HG03442 (cell line): ENCODE data around the gene STK39.

Experiments
- ATAC-seq: cut with Tn5 transposase; IDR thresholded peaks from one replicate; pipeline ENCODE4 v1.9.1; 2021; ENCODE audit warnings: mild to moderate bottlenecking, moderate library complexity; ENCODE audit not compliant: unreplicated experiment

STK39 gene

DNA sequence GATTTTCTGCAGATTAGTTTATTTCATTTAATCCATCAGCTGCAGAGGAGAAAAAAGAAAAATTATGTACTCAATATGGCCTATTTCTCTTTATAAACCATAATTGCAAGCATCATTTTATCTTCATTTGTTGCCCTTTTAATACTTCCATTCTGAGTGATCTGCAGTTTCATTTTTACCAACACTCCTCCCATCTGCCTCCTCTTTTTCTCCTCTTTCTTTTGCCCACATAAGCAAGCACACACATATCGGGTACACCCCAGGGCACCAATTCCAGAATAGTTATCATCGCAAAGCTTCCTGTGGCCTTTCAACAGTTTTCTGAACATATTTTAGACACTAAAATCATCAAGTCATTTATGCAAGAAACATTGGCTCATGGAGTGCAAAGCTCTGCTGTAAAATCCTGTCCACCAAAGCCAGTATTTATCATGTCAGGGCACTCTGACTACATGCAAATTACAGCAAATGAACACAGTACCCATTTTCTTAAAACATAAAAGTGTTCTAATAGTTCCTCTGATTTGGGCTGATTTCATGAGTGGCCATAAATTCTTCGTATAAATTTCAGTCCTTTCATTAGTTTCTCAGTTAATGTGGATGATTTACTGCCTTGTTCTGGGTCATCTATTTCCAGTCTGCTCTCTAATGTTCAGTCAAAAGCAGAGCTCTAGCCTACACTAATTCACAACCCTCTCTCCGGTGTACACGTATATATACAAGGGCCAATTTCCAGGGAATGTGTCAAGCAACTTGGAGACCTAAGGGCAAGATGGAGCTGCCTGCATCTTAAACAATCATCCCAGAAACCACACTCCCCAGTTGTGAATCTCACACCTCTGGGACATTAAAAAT is 281.3 kb downstream of the STK39 start:
- no peak for ATAC-seq

DNA sequence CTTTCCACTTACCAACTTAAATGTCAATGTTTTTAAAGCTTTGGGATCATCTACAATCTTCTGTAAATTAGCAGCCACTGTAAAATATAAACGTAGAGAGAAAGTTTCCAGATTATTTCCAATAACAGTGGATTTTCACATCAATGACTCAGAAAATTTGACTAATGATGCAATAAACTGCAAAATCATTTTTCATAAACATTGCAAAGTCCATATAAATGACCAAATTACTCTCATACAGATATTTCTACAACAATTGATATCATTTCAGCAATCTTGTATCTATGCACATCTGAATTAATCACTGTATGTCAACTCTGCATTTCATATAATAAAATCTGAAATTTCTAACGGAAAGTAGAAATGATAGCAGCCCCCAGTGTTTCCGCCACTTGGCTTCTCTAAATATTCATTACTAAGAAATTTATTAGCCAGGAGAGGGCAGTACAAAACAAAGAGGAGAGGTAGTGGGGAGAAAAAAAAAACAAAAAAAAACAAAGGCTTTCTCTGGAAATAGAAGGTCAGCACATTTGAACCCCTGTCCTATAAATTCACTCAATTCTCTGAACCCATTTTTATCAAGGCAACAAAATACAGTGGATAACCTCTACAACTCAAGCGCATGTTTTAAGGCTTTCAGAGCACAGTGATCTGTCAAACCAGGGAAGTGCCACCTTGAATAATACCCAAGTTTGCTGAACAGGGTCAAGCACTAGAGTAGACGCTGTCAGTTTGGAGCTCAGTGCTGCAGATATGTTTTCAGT is 282.6 kb downstream of the STK39 start:
- no peak for ATAC-seq

DNA sequence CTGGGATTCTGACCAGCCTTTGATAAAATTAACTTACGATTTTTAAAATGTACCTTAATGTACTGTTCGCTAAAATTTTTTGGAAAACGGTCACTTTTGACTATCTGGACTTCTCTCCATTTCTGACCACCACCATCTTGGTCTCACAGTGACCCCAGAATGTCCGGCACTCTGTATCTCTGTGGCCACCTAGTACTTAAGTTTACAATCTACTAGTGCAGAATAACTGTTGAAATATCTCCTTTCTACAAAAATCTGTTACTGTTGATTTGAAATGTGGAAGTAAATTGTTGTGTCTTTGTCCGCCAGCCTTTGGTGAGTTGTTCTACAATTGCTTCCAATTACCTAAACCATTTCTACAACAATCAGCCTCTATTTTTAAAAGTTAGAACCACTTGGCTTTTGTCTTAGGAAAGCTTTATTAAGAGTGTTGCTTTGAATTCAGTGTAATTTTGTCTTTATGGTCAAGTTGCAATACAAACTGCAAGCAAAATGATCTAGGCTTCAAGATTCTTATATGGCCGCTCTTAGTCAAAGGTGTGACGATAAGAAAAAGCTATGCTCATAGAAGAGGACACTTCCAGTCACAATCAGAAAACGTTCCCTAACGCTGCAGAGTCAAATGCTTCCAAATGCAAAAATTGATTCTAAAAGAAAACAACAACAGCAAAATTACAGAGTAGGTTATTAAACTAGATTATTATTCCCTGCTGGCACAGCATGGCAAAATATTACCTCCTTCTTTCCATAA is 283.3 kb downstream of the STK39 start:
- no peak for ATAC-seq

DNA sequence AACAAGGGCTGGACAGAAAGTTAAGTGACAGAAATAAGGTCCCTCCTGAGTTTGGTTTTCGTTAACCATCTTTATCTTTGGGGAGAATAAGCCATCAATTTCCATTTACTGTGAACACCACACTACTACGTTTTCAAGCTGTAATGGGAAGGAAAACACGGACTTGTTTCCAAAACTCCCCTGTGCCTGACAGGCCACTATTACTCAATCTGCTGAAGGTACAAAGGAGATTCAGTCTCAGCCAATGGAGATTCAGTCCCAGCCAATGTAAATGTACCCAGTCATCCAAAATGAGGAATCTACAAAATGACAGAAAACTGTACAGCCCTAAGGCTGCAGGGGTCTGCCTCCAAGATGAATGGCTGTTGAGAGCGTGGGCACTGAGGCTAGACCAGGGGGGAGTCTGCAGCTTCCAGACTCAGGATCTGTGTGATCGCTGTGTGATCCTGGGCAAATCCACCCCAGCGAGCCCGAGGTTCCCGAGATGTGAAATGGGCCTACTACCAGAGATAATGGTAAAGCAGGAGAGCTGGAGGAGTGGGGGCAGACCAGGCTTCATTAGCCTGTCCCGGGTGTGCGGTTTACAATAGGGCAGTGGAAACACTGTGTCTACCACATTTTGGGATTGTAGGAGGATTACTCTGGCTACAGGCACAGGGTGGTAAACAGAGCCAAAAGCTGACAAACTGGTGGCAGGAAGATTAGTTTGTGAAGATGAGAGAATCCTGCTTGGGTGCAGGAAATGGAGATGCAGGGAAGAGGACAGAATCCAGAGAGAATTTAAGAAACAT is 284.8 kb downstream of the STK39 start:
- ATAC-seq, result no peak

DNA sequence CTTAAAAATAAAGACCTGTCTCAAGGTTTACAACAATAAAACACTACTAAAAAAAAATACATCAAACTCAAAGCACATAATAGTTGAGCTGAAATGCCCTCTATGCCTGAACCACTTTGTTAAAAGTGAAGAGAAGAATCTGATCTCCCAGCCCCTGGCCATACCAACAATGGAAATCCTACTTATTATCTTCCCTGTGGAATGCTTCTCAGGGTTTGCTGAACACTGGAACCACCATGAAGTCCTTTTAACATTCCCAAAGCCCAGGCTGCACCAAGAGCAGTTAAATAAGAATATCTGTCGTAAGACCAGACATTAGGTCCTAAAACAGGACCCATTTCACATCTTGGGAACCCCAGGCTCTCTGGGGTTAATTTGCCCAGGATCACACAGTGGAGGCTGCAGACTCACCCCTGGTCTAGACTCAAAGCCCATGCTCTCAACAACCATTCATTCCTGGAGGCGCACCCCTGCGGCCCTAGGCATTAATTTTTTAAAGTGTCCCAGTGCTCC is 285.8 kb downstream of the STK39 start:
- no peak for ATAC-seq

DNA sequence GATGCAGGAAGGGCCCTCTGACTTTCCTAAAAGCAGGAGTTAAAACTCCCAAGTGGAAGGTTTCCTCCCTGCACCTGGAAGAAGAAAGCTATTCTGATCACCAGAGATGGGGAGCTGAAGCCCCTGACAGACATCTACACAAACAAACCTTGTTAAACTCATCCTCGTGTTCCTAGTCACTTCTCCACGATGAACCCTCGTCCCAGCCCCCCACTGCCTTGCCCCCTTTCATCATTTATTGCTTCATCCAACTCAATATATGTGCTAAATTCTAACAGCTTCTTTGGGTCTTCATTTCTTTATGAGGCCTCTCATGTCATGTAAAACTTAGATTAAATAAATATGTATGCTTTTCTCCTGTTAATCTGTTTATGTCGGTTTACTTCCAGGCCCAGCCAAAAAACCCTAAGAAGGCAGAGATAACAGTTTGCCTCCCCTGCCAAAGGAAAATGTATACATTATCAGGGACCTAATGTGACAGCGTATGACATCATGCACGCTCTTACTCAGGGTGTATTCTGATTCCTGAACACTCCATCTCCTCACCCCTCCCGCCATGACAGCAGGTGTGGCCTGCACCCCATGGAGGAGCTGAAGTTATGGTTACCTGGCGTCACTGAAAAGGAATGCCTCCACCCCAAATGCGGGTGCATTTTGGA is 287.2 kb downstream of the STK39 start:
- no peak for ATAC-seq

DNA sequence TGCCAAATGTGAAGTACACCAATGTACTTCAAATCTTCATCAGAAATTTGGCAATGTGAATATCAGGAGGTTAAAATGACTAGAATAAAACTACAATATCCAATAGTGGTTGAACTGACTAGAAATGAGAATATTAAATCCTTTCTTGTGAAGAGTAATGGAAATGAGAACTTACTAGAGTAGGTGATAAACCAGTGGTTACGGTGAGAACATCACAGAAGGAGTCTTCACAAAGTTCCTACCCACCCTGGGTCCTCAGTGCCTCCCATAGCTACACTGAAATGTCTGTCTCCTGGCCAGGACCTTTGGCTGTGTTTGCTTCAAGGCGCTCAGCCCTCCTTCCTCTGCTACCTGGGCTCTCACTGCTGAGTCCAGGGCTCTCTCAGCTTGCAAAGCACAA is 289.7 kb downstream of the STK39 start:
- no peak for ATAC-seq

DNA sequence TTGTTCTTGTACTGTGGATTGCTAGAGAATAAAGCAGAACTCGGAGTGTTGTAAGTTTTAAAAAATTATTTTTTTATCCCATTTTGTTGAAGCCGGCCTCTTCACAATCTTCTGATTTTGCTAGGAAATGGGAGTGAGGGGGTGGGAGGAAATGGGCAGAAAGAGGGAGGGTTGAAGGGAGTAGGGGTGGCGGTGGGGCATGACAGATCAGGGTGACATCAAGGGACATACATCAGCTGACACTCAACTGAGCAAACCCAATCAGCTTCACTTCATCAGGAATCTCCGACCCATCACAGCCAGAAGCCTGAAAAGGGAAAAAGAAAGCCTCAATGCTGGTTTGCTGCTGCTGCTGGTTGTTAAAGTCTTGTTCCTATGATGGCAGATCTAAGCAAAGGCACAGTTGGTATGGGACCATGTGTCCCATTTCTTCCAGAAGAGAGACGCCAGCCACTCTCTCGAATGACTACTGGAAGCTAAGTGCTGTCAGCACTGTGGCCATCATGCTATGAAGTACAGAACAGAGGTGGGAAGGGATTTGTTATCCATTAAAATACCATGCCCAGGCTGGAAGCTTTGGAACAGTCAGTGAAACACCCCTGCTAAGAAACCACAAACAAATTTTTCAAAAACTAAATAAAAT is 292.0 kb downstream of the STK39 start:
- no peak for ATAC-seq

DNA sequence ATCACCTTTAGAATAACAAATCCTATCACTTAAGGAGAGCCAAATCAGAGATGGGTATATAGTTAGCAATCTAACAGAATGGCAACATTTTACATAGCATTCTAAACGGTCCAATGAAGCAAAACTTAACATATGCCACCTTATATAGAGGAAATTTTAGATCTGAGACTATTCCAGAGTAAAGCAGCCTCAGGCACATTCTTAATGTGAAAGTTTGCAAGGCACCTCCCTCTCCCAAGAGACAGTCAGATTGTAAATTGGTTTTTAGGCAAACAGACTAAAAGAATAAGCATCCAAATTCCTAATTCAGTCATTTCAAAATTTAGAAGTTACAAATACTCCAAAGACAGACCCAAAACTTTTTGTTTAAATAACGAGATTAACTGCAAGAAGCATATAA is 292.9 kb downstream of the STK39 start:
- ATAC-seq, result no peak

DNA sequence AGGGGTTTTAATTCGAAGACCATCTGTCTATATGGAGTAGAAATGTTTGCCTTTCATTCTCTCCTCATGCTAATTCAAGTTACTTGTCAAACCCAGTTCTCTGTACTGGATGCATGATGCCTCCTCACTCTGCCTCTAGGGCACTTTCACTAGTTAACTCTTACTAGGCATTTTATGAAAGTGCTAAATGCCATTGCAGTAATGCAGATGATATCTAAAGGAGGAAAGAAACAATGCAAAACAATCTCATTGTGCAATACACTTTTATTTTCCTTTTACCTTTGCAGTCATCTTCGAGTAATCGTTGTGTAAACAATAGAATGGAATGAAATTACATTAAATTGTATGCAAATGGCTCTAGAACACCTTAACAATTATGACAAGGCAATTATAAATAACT is 293.6 kb downstream of the STK39 start:
- ATAC-seq, result no peak

DNA sequence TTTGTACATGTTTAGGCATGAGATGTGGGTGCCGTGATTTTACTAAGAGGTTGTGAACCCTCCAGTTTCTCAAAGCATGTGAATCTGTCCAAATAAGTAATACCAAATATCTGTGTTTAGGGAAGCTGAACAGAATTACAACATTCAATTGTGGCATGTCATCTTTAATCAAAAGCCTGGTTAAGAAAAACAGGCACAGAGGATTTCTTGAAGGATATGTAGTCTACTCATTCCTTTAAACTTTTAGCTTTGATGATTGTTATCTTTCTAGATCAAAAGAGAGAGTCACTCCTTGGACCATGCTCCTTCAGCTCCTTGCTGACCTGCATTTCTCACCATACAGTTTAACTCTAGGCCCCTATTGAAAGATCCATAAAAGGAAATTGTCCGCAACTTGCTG is 296.8 kb downstream of the STK39 start:
- no peak for ATAC-seq

DNA sequence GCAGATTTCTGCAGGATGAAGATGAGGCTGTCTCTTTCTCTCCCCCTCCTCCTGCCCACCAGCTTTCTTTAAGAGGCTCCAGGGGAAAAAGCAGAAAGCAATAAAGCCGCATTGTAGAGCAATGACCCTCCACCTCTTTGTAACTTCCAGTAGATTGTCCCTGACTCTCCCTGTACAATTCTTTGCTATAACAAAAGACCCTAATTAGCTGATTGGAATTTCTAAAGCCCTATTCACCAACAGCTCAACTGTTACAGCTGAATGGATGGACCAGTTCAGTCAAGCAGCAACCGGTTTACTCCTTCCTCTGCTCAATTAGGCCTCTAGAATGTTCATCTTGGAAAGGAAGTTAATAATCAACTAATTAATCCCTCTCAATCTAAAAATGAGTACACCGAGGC is 301.0 kb downstream of the STK39 start:
- ATAC-seq, result no peak

DNA sequence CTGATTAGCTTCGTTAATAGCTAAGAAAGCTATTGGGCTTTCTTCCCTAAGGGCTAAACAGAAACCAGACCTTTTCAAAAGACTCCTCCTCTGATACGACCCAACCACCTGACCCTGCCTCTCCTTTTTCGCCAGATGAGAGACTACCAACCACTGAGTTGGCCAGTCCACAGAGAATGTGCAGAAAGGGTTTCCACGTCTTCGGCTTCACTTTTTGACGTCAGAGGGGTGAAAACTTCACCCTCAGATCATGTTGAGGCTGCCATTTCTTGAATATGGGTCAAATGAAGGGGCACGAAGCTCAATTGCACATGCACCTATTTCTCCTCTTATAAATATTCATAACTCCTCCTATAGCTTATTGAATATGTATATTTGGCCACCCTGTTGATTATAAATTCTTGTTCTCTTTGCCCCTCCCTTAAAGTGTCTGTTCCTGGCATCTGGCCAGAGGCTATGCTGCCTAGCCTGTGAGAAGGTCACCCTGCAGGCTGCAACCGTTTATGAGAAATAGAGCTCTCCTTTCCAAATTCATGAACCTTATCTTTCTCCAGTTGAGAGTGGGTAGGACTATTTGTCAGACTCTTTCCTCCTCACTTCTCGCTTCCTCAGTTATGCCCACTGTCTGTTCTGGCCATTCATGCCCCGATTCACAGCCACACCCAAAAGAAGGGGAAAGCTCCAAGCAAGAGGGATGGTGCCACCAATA is 301.6 kb downstream of the STK39 start:
- no peak for ATAC-seq

DNA sequence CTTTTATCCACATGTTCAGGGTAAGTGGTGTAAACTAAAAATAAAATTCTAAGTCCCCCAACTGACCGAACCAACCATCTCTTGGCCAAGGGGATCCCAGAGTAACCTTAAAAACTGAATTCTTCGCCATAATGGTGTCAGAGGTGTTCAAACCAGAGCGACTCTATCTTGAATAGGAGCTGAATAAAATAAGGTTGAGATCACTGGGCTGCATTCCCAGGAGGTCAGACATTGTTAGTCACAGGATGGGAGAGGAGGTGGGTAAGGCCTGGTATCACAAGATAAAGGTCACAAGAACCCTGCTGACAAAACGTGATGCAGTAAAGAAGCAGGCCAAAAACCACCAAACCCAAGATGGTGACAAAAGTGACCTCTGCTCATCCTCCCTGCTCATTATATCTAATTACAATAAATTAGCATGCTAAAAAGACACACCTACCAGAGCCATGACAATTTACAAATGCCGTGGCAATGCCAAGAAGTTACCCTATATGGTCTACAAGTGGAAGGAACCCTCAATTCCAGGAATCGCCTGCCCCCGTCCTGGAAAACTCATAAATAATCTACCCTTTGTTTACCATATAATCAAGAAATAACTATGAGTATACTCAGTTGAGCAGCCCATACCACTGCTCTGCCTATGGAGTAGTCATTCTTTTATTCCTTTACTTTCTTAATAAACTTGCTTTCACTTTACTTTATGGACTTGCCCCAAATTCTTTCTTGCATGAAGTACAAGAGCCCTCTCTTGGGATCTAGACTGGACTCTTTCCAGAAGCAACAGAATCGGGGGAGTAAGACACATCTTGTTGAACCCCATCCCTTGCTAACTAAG is 302.4 kb downstream of the STK39 start:
- ATAC-seq, result no peak

DNA sequence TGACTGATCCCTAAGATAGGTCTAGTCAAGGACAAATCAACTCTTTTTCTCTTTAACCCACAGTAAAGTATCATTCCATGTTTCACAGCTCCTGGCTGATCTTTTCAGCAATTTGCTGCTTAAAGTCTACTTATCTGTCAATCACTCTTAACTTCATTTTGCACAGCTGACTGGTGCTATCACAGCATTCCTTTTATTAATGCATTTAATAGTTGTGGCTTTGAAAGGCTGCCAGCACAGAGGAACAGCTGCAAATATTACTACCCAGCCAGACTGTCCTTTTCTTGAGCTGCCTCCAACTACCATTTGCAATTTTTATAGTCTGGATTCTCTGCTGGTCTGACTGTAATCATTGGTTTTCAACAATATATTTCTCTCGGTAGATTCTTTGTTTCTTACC is 303.5 kb downstream of the STK39 start:
- ATAC-seq, result no peak

DNA sequence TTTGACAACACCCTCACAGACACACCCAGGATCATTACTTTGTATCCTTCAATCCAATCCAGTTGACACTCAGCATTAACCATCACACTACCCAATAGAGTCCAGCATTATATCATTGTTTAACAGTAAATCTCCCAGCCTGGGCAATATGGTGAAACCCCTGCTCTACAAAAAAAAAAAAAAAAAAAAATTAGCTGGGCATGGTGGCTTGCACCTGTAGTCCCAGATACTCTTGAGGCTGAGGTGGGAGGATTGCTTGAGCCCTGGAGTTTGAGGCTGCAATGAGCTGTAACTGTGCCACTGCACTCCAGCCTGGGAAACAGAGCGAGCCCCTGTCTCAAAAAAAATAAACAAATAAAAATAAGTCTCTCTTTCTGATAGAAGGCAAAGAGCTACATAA is 304.0 kb downstream of the STK39 start:
- ATAC-seq, result no peak

DNA sequence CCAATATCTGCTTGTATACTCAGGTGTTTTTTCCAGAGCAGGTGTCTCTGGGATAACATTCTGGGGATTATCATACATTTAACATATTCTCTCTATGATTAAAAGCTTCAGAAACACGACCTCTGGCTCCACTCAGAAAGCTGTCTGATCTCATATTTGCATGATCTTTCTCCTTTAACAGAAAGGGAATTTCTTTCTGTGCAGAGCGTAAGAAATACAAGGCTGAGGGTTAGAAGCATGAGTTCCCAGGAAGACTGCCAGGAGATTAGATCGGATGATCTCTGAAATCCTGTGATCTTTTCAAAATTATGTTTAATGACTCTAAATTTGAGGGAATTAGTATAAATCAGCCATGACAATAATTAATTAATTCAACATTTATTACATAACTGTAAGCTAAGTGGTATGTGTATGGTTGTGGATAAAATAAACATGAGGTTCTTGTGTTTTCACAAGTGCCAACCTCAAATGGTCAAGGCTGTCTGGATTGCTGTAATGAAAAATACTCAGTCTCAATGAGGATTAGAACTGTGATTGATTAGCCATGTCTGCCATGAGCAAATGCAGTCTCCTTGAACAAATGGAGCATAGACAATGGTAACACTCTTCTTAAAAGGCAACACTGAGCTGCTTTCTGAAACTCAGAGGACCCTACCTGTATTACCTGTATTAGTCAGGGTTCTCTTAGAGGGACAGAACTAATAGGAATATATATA is 304.9 kb downstream of the STK39 start:
- no peak for ATAC-seq
